Upper lobe of left lung (tissue), 4 donors: Measurements from ENCODE around the gene ARHGEF10L.

Source experiments
- POLR2A ChIP-seq, 4 donors: fragments of 450-650 bp; IDR thresholded peaks; one replicate each; pipeline ENCODE4 v1.5.1; 2016 to 2017; ENCODE audit warnings: antibody characterized with exemption in 4 of 4, mild to moderate bottlenecking in 2 of 4
- TF ChIP-seq, protein P1 (sequence below), 6 experiments: fragments of 450-650 bp in 4 of 6; fragments of 200-600 bp in 2 of 6; sonication (generic) in 2 of 6; IDR thresholded peaks; one replicate each; pipeline ENCODE4 v1.5.1; 2016 to 2019; ENCODE audit warnings: antibody characterized with exemption in 6 of 6

DNA sequence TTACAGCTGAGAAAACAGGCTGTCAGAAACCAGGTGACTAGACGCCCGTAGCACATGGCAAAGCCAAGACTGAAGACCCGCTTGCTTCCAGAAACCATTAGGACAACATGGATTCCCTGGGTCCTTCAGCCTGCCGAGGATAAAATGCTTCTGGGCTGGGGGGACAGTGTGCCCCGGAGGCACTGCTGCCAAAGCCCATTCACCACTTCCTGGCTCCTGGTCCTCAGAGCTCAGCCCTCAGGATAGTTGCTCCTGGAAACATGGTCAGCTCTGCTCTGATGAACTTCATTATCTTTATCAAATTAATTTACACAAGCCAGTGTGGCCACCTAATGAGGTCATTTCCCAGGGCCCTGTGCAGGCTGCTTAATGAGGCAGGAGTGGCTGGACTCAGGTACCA lies 174.5 kb downstream of the ARHGEF10L start:
- TF ChIP-seq, protein P1, sequence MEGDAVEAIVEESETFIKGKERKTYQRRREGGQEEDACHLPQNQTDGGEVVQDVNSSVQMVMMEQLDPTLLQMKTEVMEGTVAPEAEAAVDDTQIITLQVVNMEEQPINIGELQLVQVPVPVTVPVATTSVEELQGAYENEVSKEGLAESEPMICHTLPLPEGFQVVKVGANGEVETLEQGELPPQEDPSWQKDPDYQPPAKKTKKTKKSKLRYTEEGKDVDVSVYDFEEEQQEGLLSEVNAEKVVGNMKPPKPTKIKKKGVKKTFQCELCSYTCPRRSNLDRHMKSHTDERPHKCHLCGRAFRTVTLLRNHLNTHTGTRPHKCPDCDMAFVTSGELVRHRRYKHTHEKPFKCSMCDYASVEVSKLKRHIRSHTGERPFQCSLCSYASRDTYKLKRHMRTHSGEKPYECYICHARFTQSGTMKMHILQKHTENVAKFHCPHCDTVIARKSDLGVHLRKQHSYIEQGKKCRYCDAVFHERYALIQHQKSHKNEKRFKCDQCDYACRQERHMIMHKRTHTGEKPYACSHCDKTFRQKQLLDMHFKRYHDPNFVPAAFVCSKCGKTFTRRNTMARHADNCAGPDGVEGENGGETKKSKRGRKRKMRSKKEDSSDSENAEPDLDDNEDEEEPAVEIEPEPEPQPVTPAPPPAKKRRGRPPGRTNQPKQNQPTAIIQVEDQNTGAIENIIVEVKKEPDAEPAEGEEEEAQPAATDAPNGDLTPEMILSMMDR (IDR thresholded peaks at IDR 0.05): no peak
- no peak for TF ChIP-seq POLR2A (IDR thresholded peaks at IDR 0.05)
